Liver (tissue), 9 donors: Measurements from ENCODE around the gene CACTIN. TPM values are rescaled to one million over a fixed set of nuclear protein-coding genes. Genes with fewer than 3 reads are reported as not detected.

Source experiments
- DNase-seq: peaks from one replicate; pipeline ENCODE4 v3.0.0-alpha.2; 2017; ENCODE audit warnings: low spot score
- H3K27ac ChIP-seq, 2 donors: one replicate each; pipeline ENCODE4 v1.7.0; 2013; ENCODE audit warnings: inconsistent platforms in 2 of 2, low read length in 2 of 2, control low read depth in 1 of 2, low read depth in 1 of 2, mild to moderate bottlenecking in 1 of 2
- H3K27me3 ChIP-seq, 4 donors: one replicate each; pipeline versions ENCODE4 v1.6.1 to v1.7.0; 2013; ENCODE audit warnings: low read length in 3 of 4, inconsistent platforms in 1 of 4, mild to moderate bottlenecking in 1 of 4, moderate library complexity in 1 of 4; ENCODE audit not compliant: control insufficient read depth in 4 of 4, insufficient read depth in 4 of 4
- H3K36me3 ChIP-seq, 4 donors: one replicate each; pipeline versions ENCODE4 v1.6.1 to v1.7.0; 2013; ENCODE audit warnings: low read length in 3 of 4, mild to moderate bottlenecking in 3 of 4, low read depth in 1 of 4, moderate library complexity in 1 of 4; ENCODE audit not compliant: control insufficient read depth in 4 of 4, insufficient read depth in 3 of 4
- H3K4me1 ChIP-seq, 4 donors: one replicate each; pipeline versions ENCODE4 v1.6.1 to v1.7.0; 2013; ENCODE audit warnings: low read length in 3 of 4, mild to moderate bottlenecking in 3 of 4, moderate library complexity in 1 of 4; ENCODE audit not compliant: control insufficient read depth in 4 of 4, insufficient read depth in 4 of 4
- H3K4me3 ChIP-seq, 3 donors: one replicate each; pipeline versions ENCODE4 v1.6.1 to v1.7.0; 2013; ENCODE audit warnings: low read length in 3 of 3, control low read depth in 1 of 3, low read depth in 1 of 3, mild to moderate bottlenecking in 1 of 3
- H3K9ac ChIP-seq, 2 donors: one replicate each; pipeline ENCODE4 v1.7.0; 2013; ENCODE audit warnings: low read length in 2 of 2, mild to moderate bottlenecking in 2 of 2, moderate library complexity in 2 of 2, control low read depth in 1 of 2, low read depth in 1 of 2
- H3K9me3 ChIP-seq, 4 donors: one replicate each; pipeline versions ENCODE4 v1.6.1 to v1.7.0; 2013; ENCODE audit warnings: low read length in 3 of 4; ENCODE audit not compliant: control insufficient read depth in 4 of 4
- ATF3 ChIP-seq: IDR thresholded peaks from 2 replicates; pipeline ENCODE4 v1.6.1; 2016; ENCODE audit warnings: antibody characterized with exemption
- FOXA1 ChIP-seq: IDR thresholded peaks from 2 replicates; pipeline ENCODE4 v1.6.1; 2016; ENCODE audit warnings: antibody characterized with exemption
- FOXA2 ChIP-seq: IDR thresholded peaks from 2 replicates; pipeline ENCODE4 v1.6.1; 2016; ENCODE audit warnings: antibody characterized with exemption
- HNF4A ChIP-seq, 2 donors: conservative IDR thresholded peaks; 2 replicates each; pipeline ENCODE4 v1.6.1; 2016; ENCODE audit warnings: antibody characterized with exemption in 2 of 2, mild to moderate bottlenecking in 2 of 2
- HNF4G ChIP-seq: IDR thresholded peaks from 2 replicates; pipeline ENCODE4 v1.6.1; 2016; ENCODE audit warnings: antibody characterized with exemption
- JUND ChIP-seq, 2 donors: IDR thresholded peaks; 2 replicates each; pipeline ENCODE4 v1.6.1; 2016; ENCODE audit warnings: antibody characterized with exemption in 2 of 2
- MAX ChIP-seq: IDR thresholded peaks from 2 replicates; pipeline ENCODE4 v1.6.1; 2016; ENCODE audit warnings: antibody characterized with exemption
- NR2F2 ChIP-seq: IDR thresholded peaks from 2 replicates; pipeline ENCODE4 v1.6.1; 2016; ENCODE audit warnings: antibody characterized with exemption
- REST ChIP-seq: IDR thresholded peaks from 2 replicates; pipeline ENCODE4 v1.6.1; 2016; ENCODE audit warnings: antibody characterized with exemption, mild to moderate bottlenecking
- RXRA ChIP-seq, 2 donors: IDR thresholded peaks; 2 replicates each; pipeline ENCODE4 v1.6.1; 2017 to 2018; ENCODE audit warnings: antibody characterized with exemption in 2 of 2, mild to moderate bottlenecking in 1 of 2
- SP1 ChIP-seq: IDR thresholded peaks from 2 replicates; pipeline ENCODE4 v1.6.1; 2018; ENCODE audit warnings: antibody characterized with exemption, mild to moderate bottlenecking
- TAF1 ChIP-seq: conservative IDR thresholded peaks from 2 replicates; pipeline ENCODE4 v1.6.1; 2016; ENCODE audit warnings: antibody characterized with exemption, mild to moderate bottlenecking
- WGBS: extraction: QIAGEN DNeasy Blood & Tissue Kit; methylation state at CpG from one replicate; pipeline ENCODE4 v1.1.7; 2013; 5-methylcytosine and 5-hydroxymethylcytosine counted together
- polyA plus RNA-seq, 2 donors: library from polyadenylated mRNA; stranded (reverse) in 1 of 2; unstranded in 1 of 2; fragments of 200-250 nt in 1 of 2; fragments of >200 nt in 1 of 2; fragmentation: Nextera tagmentation in 1 of 2; extraction: Ambion mirVana in 1 of 2; gene quantifications; one replicate each; pipeline versions ENCODE4 v1.2.1 to v1.2.3, GENCODE V29; 2013 to 2015
- total RNA-seq, 2 donors: library from RNA; depleted of rRNA; stranded (reverse); fragments of >200 nt; gene quantifications; one replicate each; pipeline ENCODE4 v1.2.3, GENCODE V29; 2014
- TF ChIP-seq, protein P1 (sequence below): IDR thresholded peaks from 2 replicates; pipeline ENCODE4 v1.6.1; 2016; ENCODE audit warnings: antibody characterized with exemption
- TF ChIP-seq, protein P2 (sequence below): fragments of 150-350 bp; IDR thresholded peaks from 2 replicates; pipeline ENCODE4 v1.5.1; 2017; ENCODE audit warnings: improper control_type of control experiment, low read depth, low read length; ENCODE audit not compliant: missing input control
- donor health status: healthy.
- donor health status: healthy.
- donor health status: healthy.
- donor health status: healthy.
- donor health status: healthy.

CACTIN gene
- total and polyA plus RNA-seq, 4 donors, result 1.9 to 13.2 (median 10.0) TPM

GRCh38 chr19:3664879-3665642 is 38.5 kb upstream of the CACTIN start:
- Histone ChIP-seq H3K9me3 (no peaks in the 10 kb centered on the region), H3K9ac (no peak overlapping the region), H3K4me1 (peaks cover 0 to 9% (median 2%) of the 10 kb centered on the region in 4 donors), H3K4me3 (no peak overlapping the region), H3K36me3 (peaks cover 0 to 15% (median 3%) of the 10 kb centered on the region in 4 donors), H3K27me3 (no peaks in the 10 kb centered on the region), H3K27ac (no peak overlapping the region)
- 88% methylated on average over 19 of the region's 19 CpGs for WGBS
- no peak for DNase-seq
- TF ChIP-seq TAF1 (no peak), NR2F2 (no peak), JUND (IDR thresholded peaks at IDR 0.05) (no peak), REST (no peak), FOXA1 (no peak), RXRA (IDR thresholded peaks at IDR 0.05) (no peak), MAX (no peak), ATF3 (no peak), HNF4G (no peak), HNF4A (conservative IDR thresholded peaks at IDR 0.05) (no peak), SP1 (no peak)
- TF ChIP-seq, protein P1, sequence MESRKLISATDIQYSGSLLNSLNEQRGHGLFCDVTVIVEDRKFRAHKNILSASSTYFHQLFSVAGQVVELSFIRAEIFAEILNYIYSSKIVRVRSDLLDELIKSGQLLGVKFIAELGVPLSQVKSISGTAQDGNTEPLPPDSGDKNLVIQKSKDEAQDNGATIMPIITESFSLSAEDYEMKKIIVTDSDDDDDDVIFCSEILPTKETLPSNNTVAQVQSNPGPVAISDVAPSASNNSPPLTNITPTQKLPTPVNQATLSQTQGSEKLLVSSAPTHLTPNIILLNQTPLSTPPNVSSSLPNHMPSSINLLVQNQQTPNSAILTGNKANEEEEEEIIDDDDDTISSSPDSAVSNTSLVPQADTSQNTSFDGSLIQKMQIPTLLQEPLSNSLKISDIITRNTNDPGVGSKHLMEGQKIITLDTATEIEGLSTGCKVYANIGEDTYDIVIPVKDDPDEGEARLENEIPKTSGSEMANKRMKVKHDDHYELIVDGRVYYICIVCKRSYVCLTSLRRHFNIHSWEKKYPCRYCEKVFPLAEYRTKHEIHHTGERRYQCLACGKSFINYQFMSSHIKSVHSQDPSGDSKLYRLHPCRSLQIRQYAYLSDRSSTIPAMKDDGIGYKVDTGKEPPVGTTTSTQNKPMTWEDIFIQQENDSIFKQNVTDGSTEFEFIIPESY, result no peak
- TF ChIP-seq, protein P2, sequence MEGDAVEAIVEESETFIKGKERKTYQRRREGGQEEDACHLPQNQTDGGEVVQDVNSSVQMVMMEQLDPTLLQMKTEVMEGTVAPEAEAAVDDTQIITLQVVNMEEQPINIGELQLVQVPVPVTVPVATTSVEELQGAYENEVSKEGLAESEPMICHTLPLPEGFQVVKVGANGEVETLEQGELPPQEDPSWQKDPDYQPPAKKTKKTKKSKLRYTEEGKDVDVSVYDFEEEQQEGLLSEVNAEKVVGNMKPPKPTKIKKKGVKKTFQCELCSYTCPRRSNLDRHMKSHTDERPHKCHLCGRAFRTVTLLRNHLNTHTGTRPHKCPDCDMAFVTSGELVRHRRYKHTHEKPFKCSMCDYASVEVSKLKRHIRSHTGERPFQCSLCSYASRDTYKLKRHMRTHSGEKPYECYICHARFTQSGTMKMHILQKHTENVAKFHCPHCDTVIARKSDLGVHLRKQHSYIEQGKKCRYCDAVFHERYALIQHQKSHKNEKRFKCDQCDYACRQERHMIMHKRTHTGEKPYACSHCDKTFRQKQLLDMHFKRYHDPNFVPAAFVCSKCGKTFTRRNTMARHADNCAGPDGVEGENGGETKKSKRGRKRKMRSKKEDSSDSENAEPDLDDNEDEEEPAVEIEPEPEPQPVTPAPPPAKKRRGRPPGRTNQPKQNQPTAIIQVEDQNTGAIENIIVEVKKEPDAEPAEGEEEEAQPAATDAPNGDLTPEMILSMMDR, result no peak

DNA sequence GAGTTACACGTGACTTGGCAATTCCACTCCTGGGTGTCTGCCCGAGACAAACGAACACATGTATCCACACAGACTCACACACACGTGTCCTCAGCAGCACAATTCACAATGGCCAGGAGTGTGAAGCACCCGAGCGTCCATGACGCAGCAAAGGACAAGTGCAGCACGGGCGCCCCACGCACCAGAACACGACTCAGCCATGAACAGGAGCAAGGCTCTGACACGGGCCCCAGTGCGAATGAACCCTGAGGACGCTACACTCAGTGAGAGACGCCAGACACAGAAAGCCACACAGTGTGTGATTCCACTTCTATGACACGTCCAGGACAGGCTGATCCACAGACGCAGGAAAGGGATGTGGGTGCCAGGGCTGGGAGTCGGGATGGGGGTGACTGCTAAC is 37.2 kb upstream of the CACTIN start:
- Histone ChIP-seq H3K4me1 (peaks cover 0 to 20% (median 12%) of the 10 kb centered on the region in 4 donors), H3K4me3 (no peak overlapping the region), H3K36me3 (peaks cover 0 to 15% (median 3%) of the 10 kb centered on the region in 4 donors), H3K27me3 (no peaks in the 10 kb centered on the region), H3K27ac (no peak overlapping the region), H3K9ac (no peak overlapping the region), H3K9me3 (no peaks in the 10 kb centered on the region)
- TF ChIP-seq REST (no peak), SP1 (no peak), TAF1 (no peak), FOXA2 (no peak), JUND (IDR thresholded peaks at IDR 0.05) (no peak), HNF4A (conservative IDR thresholded peaks at IDR 0.05) (no peak), HNF4G (no peak), MAX (no peak), NR2F2 (no peak), FOXA1 (no peak)
- TF ChIP-seq, protein P2, result no peak
- WGBS, result 95% methylated on average over 18 of the region's 18 CpGs
- DNase-seq, result no peak
